Stomach (tissue), 4 donors: ENCODE data around the gene WFDC1.

Experiments
- EP300 ChIP-seq: sonication (generic); formaldehyde crosslinking; IDR thresholded peaks from one replicate; pipeline ENCODE4 v1.6.1; 2017; ENCODE audit warnings: antibody characterized with exemption
- POLR2A ChIP-seq, 4 donors: fragments of 450-650 bp; IDR thresholded peaks; one replicate each; pipeline ENCODE4 v1.6.1; 2016; ENCODE audit warnings: antibody characterized with exemption in 4 of 4, control low read depth in 2 of 4, mild to moderate bottlenecking in 1 of 4, moderate library complexity in 1 of 4
- POLR2AphosphoS5 ChIP-seq, 3 donors: sonication (generic); formaldehyde crosslinking; IDR thresholded peaks; one replicate each; pipeline ENCODE4 v1.6.1; 2016; ENCODE audit warnings: antibody characterized with exemption in 3 of 3
- TF ChIP-seq, protein P1 (sequence below), 7 experiments: fragments of 450-650 bp in 4 of 7; fragments of 200-600 bp in 3 of 7; sonication (generic) in 3 of 7; IDR thresholded peaks; one replicate each; pipeline ENCODE4 v1.5.1; 2016 to 2019; ENCODE audit warnings: antibody characterized with exemption in 7 of 7, control low read depth in 2 of 7, mild to moderate bottlenecking in 1 of 7

DNA sequence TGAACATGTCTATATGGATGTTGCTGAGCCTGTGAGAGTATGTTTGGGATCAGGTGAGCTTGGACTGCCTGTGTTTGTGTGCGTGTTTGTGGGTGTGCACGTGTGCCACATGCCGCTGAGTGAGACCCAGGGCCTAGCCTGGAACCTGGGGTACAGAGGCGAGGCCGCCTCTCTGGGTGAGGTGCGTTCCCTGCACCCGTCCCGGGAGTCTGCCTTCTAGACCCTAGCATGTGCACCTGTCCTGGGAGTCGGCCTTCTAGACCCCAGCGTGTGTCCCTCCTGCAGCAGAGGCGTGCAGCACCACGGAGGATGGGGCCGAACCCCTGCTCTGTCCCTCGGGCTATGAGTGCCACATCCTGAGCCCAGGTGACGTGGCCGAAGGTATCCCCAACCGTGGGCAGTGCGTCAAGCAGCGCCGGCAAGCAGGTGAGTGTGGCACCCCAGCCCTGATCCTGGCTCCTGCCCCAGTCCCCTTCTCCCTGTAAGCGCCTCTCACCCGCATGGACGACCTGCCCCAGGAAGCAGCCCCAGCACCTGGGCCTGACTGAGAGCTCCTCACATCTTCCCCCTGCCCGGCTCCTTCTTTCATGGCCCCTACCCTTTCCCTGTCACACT, 24.6 kb downstream of the WFDC1 start:
- TF ChIP-seq POLR2A (IDR thresholded peaks at IDR 0.05), result no peak
- TF ChIP-seq, protein P1, sequence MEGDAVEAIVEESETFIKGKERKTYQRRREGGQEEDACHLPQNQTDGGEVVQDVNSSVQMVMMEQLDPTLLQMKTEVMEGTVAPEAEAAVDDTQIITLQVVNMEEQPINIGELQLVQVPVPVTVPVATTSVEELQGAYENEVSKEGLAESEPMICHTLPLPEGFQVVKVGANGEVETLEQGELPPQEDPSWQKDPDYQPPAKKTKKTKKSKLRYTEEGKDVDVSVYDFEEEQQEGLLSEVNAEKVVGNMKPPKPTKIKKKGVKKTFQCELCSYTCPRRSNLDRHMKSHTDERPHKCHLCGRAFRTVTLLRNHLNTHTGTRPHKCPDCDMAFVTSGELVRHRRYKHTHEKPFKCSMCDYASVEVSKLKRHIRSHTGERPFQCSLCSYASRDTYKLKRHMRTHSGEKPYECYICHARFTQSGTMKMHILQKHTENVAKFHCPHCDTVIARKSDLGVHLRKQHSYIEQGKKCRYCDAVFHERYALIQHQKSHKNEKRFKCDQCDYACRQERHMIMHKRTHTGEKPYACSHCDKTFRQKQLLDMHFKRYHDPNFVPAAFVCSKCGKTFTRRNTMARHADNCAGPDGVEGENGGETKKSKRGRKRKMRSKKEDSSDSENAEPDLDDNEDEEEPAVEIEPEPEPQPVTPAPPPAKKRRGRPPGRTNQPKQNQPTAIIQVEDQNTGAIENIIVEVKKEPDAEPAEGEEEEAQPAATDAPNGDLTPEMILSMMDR (IDR thresholded peaks at IDR 0.05), result no peak
- no peak for TF ChIP-seq EP300
- no peak for TF ChIP-seq POLR2AphosphoS5 (IDR thresholded peaks at IDR 0.05)
